Kidney (tissue), 14 donors: ENCODE measurements around the gene MGAT4B. TPM values are rescaled to one million over a fixed set of nuclear protein-coding genes. Genes with fewer than 3 reads are reported as not detected.
A peak's percentile ranks its signal among the peaks of the same experiment; 100 is the strongest.

ENCODE experiments used
- DNase-seq, 5 donors: peaks; one replicate each; pipeline ENCODE4 v3.0.0-alpha.2; 2013 to 2020
- FAIRE-seq: peaks from 2 replicates; lab custom pipeline; 2012; peaks lifted over from hg19 to GRCh38; lab: Jason Lieb, UNC
- H3K27ac ChIP-seq, 2 donors: one replicate each; pipeline ENCODE4 v1.7.0; 2013; ENCODE audit warnings: low read depth in 2 of 2, low read length in 2 of 2, inconsistent platforms in 1 of 2
- H3K27me3 ChIP-seq: one replicate; pipeline ENCODE4 v1.7.1; 2013; ENCODE audit warnings: low read length, inconsistent platforms; ENCODE audit not compliant: control insufficient read depth, insufficient read depth
- H3K36me3 ChIP-seq, 3 donors: one replicate each; pipeline versions ENCODE4 v1.7.0 to v1.7.1; 2013; ENCODE audit warnings: low read length in 3 of 3, control low read depth in 1 of 3, inconsistent platforms in 1 of 3; ENCODE audit not compliant: insufficient read depth in 3 of 3, control insufficient read depth in 2 of 3
- H3K4me1 ChIP-seq, 3 donors: one replicate each; pipeline versions ENCODE4 v1.7.0 to v1.7.1; 2013; ENCODE audit warnings: low read length in 3 of 3, inconsistent platforms in 1 of 3, low read depth in 1 of 3; ENCODE audit not compliant: control insufficient read depth in 2 of 3, insufficient read depth in 2 of 3
- H3K4me3 ChIP-seq, 3 donors: one replicate each; pipeline versions ENCODE4 v1.7.0 to v1.8.1; 2013; ENCODE audit warnings: low read length in 3 of 3, control low read depth in 1 of 3, inconsistent platforms in 1 of 3
- H3K9ac ChIP-seq, 3 donors: one replicate each; pipeline versions ENCODE4 v1.7.0 to v1.7.1; 2013; ENCODE audit warnings: low read length in 3 of 3, control low read depth in 1 of 3, inconsistent platforms in 1 of 3
- H3K9me3 ChIP-seq, 3 donors: one replicate each; pipeline versions ENCODE4 v1.7.0 to v1.7.1; 2013; ENCODE audit warnings: low read length in 3 of 3, control low read depth in 1 of 3, inconsistent platforms in 1 of 3; ENCODE audit not compliant: control insufficient read depth in 2 of 3, insufficient read depth in 1 of 3
- CTCF ChIP-seq: IDR thresholded peaks from 3 replicates; pipeline ENCODE4 v1.5.1; 2012; ENCODE audit warnings: mild to moderate bottlenecking, moderate library complexity, borderline replicate concordance; ENCODE audit not compliant: insufficient read depth; ENCODE audit errors: extremely low read depth
- intact Hi-C: fragments of 100-400 bp; cut with DNase I; formaldehyde crosslinking; loops from one replicate; pipeline ENCODE4 v1.11.1; 2022
- polyA plus RNA-seq: library from polyadenylated mRNA; stranded (reverse); fragments of 350-450 nt; fragmentation: Illumina TruSeq; extraction: RNeasy Lipid Tissue Mini Kit (QIAGEN cat#74804); gene quantifications from one replicate; pipeline ENCODE4 v1.2.3, GENCODE V29; 2014; ENCODE audit warnings: low read depth, low replicate concordance; ENCODE audit not compliant: insufficient read depth
- total RNA-seq: library from RNA; stranded (reverse); fragmentation: NEBNext Ultra II Directional; extraction: Animal tissue kit (Norgen Biotek cat#: 25700); gene quantifications from one replicate; pipeline ENCODE4 v1.2.1, GENCODE V29; 2021
- donor health status: control.
- donor health status: control.
- donor health status: control.
- donor health status: control.
- donor health status: control.
- donor health status: DM: yes; HTN: yes; CAD: no.
- donor health status: Normal renal cell carcinoma (clear cell type).

Gene MGAT4B
- total and polyA plus RNA-seq, 2 donors from 2014 or later, result 79.4 to 174 TPM

- no peaks in the 10 kb centered on the region for H3K36me3 ChIP-seq
- no peaks in the 10 kb centered on the region for H3K27me3 ChIP-seq
- no peak overlapping the region for H3K9ac ChIP-seq
- no peaks in the 10 kb centered on the region for H3K9me3 ChIP-seq
- H3K4me3 ChIP-seq, result no peak overlapping the region
- TF ChIP-seq CTCF, result no peak
- DNase-seq (no peak), FAIRE-seq (no peak)
- intact Hi-C loops, result no loop called here
- peaks cover 0 to 4% (median 2%) of the 10 kb centered on the region in 3 donors for H3K4me1 ChIP-seq
- H3K27ac ChIP-seq, result no peak overlapping the region
Measured at GRCh38 chr5:179812997-179813607, 6.4 kb upstream of the MGAT4B start.

- Histone ChIP-seq H3K36me3 (no peaks in the 10 kb centered on the region), H3K4me1 (peaks cover 0 to 2% (median 0%) of the 10 kb centered on the region in 3 donors), H3K27me3 (no peaks in the 10 kb centered on the region), H3K4me3 (no peak overlapping the region), H3K27ac (no peak overlapping the region), H3K9ac (no peak overlapping the region), H3K9me3 (no peaks in the 10 kb centered on the region)
- intact Hi-C loops, result no loop called here
- DNase-seq (no peak), FAIRE-seq (no peak)
- TF ChIP-seq CTCF, result no peak
Measured at GRCh38 chr5:179812135-179812825, 5.6 kb upstream of the MGAT4B start.

- no peak for FAIRE-seq
- Histone ChIP-seq H3K9ac (peak overlapping the region in 2 of 3 donors; percentile 73 to 77), H3K4me3 (peak overlapping the region; percentile 20 to 62 (median 44)), H3K27ac (peak overlapping the region; percentile 91 to 92), H3K36me3 (peaks cover 0 to 6% (median 0%) of the 10 kb centered on the region in 3 donors), H3K27me3 (no peaks in the 10 kb centered on the region), H3K9me3 (no peaks in the 10 kb centered on the region), H3K4me1 (peaks cover 0 to 31% (median 20%) of the 10 kb centered on the region in 3 donors)
- DNase-seq, result peak; percentile 39 to 89 (median 77)
- intact Hi-C loops, result no loop called here
- no peak for TF ChIP-seq CTCF
Measured at GRCh38 chr5:179805529-179806249, 977 bp downstream of the MGAT4B start.
